Thymus (tissue), 11 donors: ENCODE data around the gene CABP7. TPM values are rescaled to one million over a fixed set of nuclear protein-coding genes. Genes with fewer than 3 reads are reported as not detected.

Experiments
- DNase-seq, 9 donors: peaks; one replicate each; pipeline ENCODE4 v3.0.0-alpha.2; 2013; ENCODE audit warnings: low spot score in 9 of 9, low read depth in 6 of 9, missing footprints in 1 of 9
- H3K27ac ChIP-seq, 2 donors: one replicate each; pipeline ENCODE4 v1.5.1; 2013; ENCODE audit warnings: control low read depth in 1 of 2, low read depth in 1 of 2, low read length in 1 of 2, mild to moderate bottlenecking in 1 of 2, moderate library complexity in 1 of 2
- H3K27me3 ChIP-seq, 2 donors: one replicate each; pipeline ENCODE4 v1.5.1; 2013; ENCODE audit warnings: low read length in 1 of 2; ENCODE audit not compliant: control insufficient read depth in 2 of 2, insufficient read depth in 1 of 2
- H3K36me3 ChIP-seq, 2 donors: one replicate each; pipeline ENCODE4 v1.5.1; 2013; ENCODE audit warnings: low read length in 1 of 2, mild to moderate bottlenecking in 1 of 2, moderate library complexity in 1 of 2; ENCODE audit not compliant: control insufficient read depth in 2 of 2, insufficient read depth in 2 of 2
- H3K4me1 ChIP-seq, 2 donors: one replicate each; pipeline ENCODE4 v1.5.1; 2013; ENCODE audit warnings: low read length in 2 of 2; ENCODE audit not compliant: control insufficient read depth in 2 of 2, insufficient read depth in 2 of 2
- H3K4me3 ChIP-seq, 2 donors: one replicate each; pipeline ENCODE4 v1.5.1; 2013; ENCODE audit warnings: low read length in 2 of 2, control low read depth in 1 of 2, mild to moderate bottlenecking in 1 of 2
- H3K9me3 ChIP-seq, 2 donors: one replicate each; pipeline ENCODE4 v1.5.1; 2013; ENCODE audit warnings: low read length in 1 of 2, mild to moderate bottlenecking in 1 of 2; ENCODE audit not compliant: control insufficient read depth in 2 of 2, insufficient read depth in 1 of 2
- WGBS: extraction: QIAGEN DNeasy Blood & Tissue Kit; methylation state at CpG from one replicate; pipeline ENCODE4 v1.1.7; 2013; 5-methylcytosine and 5-hydroxymethylcytosine counted together
- polyA plus RNA-seq: library from polyadenylated mRNA; stranded (reverse); fragments of 200-250 nt; gene quantifications from one replicate; pipeline ENCODE4 v1.2.3, GENCODE V29; 2013
- total RNA-seq: library from RNA; stranded (reverse); fragments of 120-200 nt; gene quantifications from one replicate; pipeline ENCODE4 v1.2.4, GENCODE V29; 2013
- donor health status: healthy.

Gene CABP7
- total and polyA plus RNA-seq, 2 donors, result 0.14 to 0.52 TPM

GRCh38 chr22:29706486-29706885 is 13.3 kb upstream of the CABP7 start:
- no peak overlapping the region for H3K4me3 ChIP-seq
- H3K9me3 ChIP-seq, result no peaks in the 10 kb centered on the region
- no peak for DNase-seq
- 71% methylated on average over 9 of the region's 9 CpGs for WGBS
- peaks cover 0 to 5% of the 10 kb centered on the region in 2 donors for H3K4me1 ChIP-seq
- H3K36me3 ChIP-seq, result no peaks in the 10 kb centered on the region
- no peak overlapping the region for H3K27ac ChIP-seq
- H3K27me3 ChIP-seq, result peaks cover 0 to 78% of the 10 kb centered on the region in 2 donors

- no peak for DNase-seq
- H3K27ac ChIP-seq, result no peak overlapping the region
- 75% methylated on average over 18 of the region's 18 CpGs for WGBS
- peaks cover 0 to 4% of the 10 kb centered on the region in 2 donors for H3K4me1 ChIP-seq
- H3K36me3 ChIP-seq, result no peaks in the 10 kb centered on the region
- no peak overlapping the region for H3K4me3 ChIP-seq
- peaks cover 0 to 74% of the 10 kb centered on the region in 2 donors for H3K27me3 ChIP-seq
- no peaks in the 10 kb centered on the region for H3K9me3 ChIP-seq
Measured at GRCh38 chr22:29707010-29707409, 12.8 kb upstream of the CABP7 start.

DNA sequence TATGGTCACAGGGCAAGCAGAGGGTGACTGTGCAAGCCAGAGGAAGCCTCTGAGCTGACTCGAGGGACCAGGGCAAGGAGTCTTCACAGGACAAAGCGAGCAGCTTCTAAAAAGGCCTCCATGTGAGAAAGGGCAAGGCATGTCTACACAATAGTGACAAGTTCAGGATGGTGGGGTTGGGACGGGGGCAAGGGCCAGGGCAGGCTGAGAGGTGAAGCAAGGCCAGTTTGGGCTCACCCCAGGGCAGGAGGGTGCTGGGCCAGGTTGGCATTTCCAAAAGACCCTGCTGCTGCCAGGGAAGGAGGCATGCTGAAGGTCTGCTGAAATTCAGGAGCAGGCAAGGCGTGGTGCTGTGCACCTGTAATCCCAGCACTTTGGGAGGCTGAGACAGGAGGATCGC is 12.3 kb upstream of the CABP7 start:
- no peaks in the 10 kb centered on the region for H3K9me3 ChIP-seq
- 92% methylated on average over 5 of the region's 5 CpGs for whole genome bisulfite sequencing
- H3K4me1 ChIP-seq, result peaks cover 0 to 4% of the 10 kb centered on the region in 2 donors
- peaks cover 0 to 73% of the 10 kb centered on the region in 2 donors for H3K27me3 ChIP-seq
- no peak for DNase-seq
- no peak overlapping the region for H3K27ac ChIP-seq
- H3K36me3 ChIP-seq, result no peaks in the 10 kb centered on the region
- H3K4me3 ChIP-seq, result no peak overlapping the region

GRCh38 chr22:29710193-29710592 is 9.6 kb upstream of the CABP7 start:
- H3K36me3 ChIP-seq, result no peaks in the 10 kb centered on the region
- H3K9me3 ChIP-seq, result no peaks in the 10 kb centered on the region
- no peak for DNase-seq
- no peak overlapping the region for H3K27ac ChIP-seq
- H3K4me1 ChIP-seq, result no peaks in the 10 kb centered on the region
- H3K27me3 ChIP-seq, result peaks cover 3 to 74% of the 10 kb centered on the region in 2 donors
- WGBS, result 92% methylated on average over 15 of the region's 15 CpGs
- no peak overlapping the region for H3K4me3 ChIP-seq

DNA sequence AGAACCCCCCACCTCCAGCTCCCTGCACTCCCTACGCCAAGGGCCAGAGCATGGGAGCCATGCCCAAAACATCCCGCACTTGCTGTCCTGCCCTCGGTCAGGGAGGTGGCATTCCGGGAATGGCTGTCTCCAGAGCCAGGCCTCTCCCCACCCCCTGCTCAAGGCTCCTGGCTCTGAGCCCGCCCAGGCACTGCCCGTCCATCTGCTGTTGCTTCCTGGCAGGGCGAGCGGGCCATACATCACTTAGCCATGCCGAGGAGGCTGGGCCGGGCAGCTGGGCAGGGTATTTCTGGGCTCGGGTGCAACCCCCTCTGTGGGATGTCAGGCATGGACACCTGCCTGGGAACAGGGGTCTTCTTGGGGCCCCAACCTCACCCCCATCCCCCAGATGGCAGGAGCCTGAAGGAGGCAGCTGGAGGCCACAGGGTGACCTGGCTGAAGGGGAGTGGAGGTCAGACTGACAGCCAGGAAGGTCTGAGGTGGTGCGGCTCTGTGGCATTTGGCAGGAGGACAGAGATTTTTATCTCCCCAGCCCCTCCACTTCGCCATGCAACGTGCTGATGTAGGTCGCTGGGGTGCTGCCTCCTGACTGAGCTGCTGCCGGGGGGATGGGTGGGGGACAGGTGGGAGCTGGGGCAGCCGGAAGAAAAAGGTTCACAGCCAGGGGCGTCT is 8.7 kb upstream of the CABP7 start:
- WGBS, result 73% methylated on average over 18 of the region's 18 CpGs
- Histone ChIP-seq H3K4me3 (no peak overlapping the region), H3K27me3 (peaks cover 9 to 75% of the 10 kb centered on the region in 2 donors), H3K36me3 (no peaks in the 10 kb centered on the region), H3K4me1 (no peaks in the 10 kb centered on the region), H3K9me3 (no peaks in the 10 kb centered on the region), H3K27ac (no peak overlapping the region)
- no peak for DNase-seq

GRCh38 chr22:29712119-29712518 is 7.7 kb upstream of the CABP7 start:
- Histone ChIP-seq H3K27ac (no peak overlapping the region), H3K4me3 (no peak overlapping the region), H3K36me3 (no peaks in the 10 kb centered on the region), H3K27me3 (peaks cover 19 to 75% of the 10 kb centered on the region in 2 donors), H3K4me1 (no peaks in the 10 kb centered on the region), H3K9me3 (no peaks in the 10 kb centered on the region)
- WGBS, result 88% methylated on average over 2 of the region's 2 CpGs
- DNase-seq, result no peak

DNA sequence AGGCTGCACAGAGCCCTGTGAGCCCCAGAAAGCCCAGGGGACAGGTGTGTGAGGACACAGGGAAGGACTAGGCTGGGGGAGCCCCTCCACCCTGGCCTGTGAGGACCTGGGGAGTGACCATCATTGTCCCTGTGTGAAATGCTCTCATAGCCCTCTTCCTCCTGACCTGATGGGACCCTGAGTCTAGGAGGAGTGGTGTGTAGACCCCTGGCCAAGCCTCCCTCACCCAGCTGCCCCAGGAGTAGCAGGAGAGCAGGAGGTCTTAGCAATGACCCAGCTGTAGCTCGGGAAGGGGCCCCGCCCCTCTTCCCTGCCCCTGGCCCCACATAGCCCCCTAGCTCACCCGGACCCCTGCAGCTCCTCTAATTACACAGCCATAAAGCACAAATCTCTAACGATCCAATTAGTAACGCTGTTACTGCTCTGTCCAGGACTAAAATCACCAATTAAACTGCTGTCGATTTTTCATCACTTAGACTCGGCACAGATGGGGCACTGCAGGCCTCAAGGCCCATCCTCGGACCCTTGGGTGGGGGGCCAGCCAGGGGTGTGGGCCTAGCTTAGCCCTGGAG is 6.6 kb upstream of the CABP7 start:
- WGBS, result 72% methylated on average over 8 of the region's 8 CpGs
- H3K4me1 ChIP-seq, result no peaks in the 10 kb centered on the region
- no peaks in the 10 kb centered on the region for H3K36me3 ChIP-seq
- peaks cover 26 to 80% of the 10 kb centered on the region in 2 donors for H3K27me3 ChIP-seq
- no peak overlapping the region for H3K4me3 ChIP-seq
- no peak for DNase-seq
- H3K9me3 ChIP-seq, result no peaks in the 10 kb centered on the region
- H3K27ac ChIP-seq, result no peak overlapping the region

DNA sequence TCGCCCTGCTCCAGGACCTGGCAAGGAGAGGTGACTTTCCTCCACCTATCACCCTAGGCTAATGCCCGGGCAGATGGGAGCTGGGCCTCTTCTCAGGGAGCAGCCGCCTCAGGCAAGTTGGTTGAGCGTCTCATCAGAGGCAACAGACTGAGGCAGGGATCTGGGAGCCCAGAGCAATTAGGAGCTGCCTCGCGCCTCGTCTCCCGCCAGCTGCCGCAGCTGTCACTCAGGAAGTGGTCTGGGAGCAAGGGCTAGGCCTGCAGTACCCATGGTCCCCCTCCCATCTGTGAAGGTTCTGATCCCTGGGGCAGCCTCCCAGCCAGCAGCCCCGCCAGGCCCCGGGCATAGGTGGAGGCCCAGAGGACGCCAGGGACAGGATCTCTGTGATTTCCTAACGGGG is 4.6 kb upstream of the CABP7 start:
- H3K27me3 ChIP-seq, result peaks cover 46 to 83% of the 10 kb centered on the region in 2 donors

DNA sequence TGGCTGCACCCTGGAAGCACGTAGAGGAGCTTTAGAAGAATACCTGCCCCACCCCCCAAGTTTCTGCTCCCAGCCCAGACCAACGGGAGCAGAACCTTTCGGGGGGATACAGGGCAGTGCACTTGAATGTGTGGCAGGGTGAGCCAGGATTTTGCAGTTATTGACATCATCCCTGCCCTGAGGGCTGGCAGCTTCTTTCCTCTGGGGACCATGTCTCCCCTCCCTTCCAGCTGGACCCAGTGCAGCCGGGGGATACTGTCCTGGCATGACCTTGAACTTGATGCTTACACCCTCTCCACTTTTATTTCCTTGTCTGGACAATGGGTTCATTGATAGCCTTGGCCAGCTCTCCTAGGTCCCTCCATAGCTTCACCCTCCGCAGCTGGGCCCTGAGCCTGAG is 4.1 kb upstream of the CABP7 start:
- Histone ChIP-seq H3K27me3 (peaks cover 51 to 86% of the 10 kb centered on the region in 2 donors), H3K4me3 (no peak overlapping the region), H3K4me1 (no peaks in the 10 kb centered on the region), H3K9me3 (no peaks in the 10 kb centered on the region), H3K36me3 (no peaks in the 10 kb centered on the region), H3K27ac (no peak overlapping the region)
- 85% methylated on average over 5 of the region's 5 CpGs for whole genome bisulfite sequencing
- DNase-seq, result no peak

More for the DNA sequence above, 4.6 kb upstream of the CABP7 start:
- WGBS, result 68% methylated on average over 13 of the region's 13 CpGs
- DNase-seq, result no peak
- Histone ChIP-seq H3K9me3 (no peaks in the 10 kb centered on the region), H3K4me3 (no peak overlapping the region), H3K27ac (no peak overlapping the region), H3K36me3 (no peaks in the 10 kb centered on the region), H3K4me1 (no peaks in the 10 kb centered on the region)
